Esophagus squamous epithelium (tissue), 4 donors: ENCODE measurements around the gene LRP5.

Experiments used
- POLR2A ChIP-seq, 4 donors: fragments of 450-650 bp; IDR thresholded peaks; one replicate each; pipeline ENCODE4 v1.6.1; 2017; ENCODE audit warnings: antibody characterized with exemption in 4 of 4, mild to moderate bottlenecking in 4 of 4, moderate library complexity in 3 of 4
- TF ChIP-seq, protein P1 (sequence below), 6 experiments: fragments of 450-650 bp in 4 of 6; fragments of 200-600 bp in 2 of 6; sonication (generic) in 2 of 6; IDR thresholded peaks; one replicate each; pipeline ENCODE4 v1.5.1; 2016 to 2019; ENCODE audit warnings: antibody characterized with exemption in 6 of 6, mild to moderate bottlenecking in 4 of 6, moderate library complexity in 4 of 6

DNA sequence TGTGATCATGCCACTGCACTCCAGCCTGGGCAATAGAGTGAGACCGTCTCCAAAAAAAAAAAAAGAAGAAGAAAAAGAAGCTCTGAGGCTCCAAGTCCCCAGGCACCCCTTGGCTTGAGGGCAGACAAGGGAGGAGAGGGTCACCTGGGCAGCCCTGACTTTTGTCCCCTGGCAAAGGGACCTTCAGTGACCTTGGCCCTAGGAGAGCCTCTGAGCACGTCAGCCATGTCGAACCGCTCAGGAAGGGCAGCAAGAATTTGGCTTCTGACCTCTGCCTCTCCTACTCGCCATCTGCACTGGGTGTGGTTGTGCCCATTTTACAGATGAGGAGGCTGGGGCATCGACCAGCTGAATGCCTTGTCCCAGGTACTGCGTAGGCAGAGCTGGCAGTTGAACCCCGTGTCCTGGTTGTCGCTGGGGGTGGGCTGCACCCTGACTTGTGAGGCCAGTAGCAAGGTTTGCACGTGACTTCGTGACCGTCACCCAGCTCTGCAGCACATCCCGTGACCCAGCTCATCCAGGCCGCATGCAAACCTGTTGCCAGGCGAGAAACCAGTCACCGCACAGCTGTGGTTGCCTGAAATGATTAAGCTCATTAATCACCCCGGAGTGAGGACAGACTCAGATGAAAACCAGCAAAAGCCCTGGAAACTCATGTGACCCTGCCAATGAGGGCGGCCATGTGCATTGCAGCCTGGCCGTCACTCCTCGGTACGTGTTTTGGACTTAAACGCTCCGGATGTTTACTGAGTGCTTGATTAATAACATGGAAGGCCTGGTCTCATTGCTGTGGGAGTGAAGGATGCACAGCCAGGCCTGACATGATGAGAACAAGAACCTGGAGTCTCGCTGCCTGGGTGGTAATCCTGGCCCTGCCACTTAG, 100.4 kb downstream of the LRP5 start:
- TF ChIP-seq, protein P1, sequence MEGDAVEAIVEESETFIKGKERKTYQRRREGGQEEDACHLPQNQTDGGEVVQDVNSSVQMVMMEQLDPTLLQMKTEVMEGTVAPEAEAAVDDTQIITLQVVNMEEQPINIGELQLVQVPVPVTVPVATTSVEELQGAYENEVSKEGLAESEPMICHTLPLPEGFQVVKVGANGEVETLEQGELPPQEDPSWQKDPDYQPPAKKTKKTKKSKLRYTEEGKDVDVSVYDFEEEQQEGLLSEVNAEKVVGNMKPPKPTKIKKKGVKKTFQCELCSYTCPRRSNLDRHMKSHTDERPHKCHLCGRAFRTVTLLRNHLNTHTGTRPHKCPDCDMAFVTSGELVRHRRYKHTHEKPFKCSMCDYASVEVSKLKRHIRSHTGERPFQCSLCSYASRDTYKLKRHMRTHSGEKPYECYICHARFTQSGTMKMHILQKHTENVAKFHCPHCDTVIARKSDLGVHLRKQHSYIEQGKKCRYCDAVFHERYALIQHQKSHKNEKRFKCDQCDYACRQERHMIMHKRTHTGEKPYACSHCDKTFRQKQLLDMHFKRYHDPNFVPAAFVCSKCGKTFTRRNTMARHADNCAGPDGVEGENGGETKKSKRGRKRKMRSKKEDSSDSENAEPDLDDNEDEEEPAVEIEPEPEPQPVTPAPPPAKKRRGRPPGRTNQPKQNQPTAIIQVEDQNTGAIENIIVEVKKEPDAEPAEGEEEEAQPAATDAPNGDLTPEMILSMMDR (IDR thresholded peaks at IDR 0.05), result no peak
- TF ChIP-seq POLR2A (IDR thresholded peaks at IDR 0.05), result no peak
